HG02642 (cell line): ENCODE data around the gene CECR2.
"Not testable (repeated sequence)": the region's sequence is repeated elsewhere in the genome, so short reads cannot be mapped to it uniquely, and the experiment has no call there.

Experiments used
- ATAC-seq: cut with Tn5 transposase; IDR thresholded peaks from one replicate; pipeline ENCODE4 v1.9.1; 2021; ENCODE audit warnings: mild to moderate bottlenecking; ENCODE audit not compliant: unreplicated experiment, poor library complexity

Gene CECR2

GRCh38 chr22:17491090-17491640 is 121.9 kb downstream of the CECR2 start:
- ATAC-seq = no peak

GRCh38 chr22:17492247-17492646 is 123.0 kb downstream of the CECR2 start:
- ATAC-seq = no peak

GRCh38 chr22:17493419-17493981 is 124.2 kb downstream of the CECR2 start:
- no peak for ATAC-seq

- no peak for ATAC-seq
These were observed 127.6 kb downstream of the CECR2 start for GRCh38 chr22:17496841-17497240.

- ATAC-seq = no peak
These were observed 132.5 kb downstream of the CECR2 start for GRCh38 chr22:17501679-17502285.

GRCh38 chr22:17508110-17508509 is 138.8 kb downstream of the CECR2 start:
- ATAC-seq = no peak

GRCh38 chr22:17512960-17513359 is 143.7 kb downstream of the CECR2 start:
- no peak for ATAC-seq

- no peak for ATAC-seq
These were observed 144.4 kb downstream of the CECR2 start for GRCh38 chr22:17513612-17514011.

GRCh38 chr22:17514084-17514483 is 144.8 kb downstream of the CECR2 start:
- ATAC-seq = no peak

GRCh38 chr22:17518406-17518805 is 149.1 kb downstream of the CECR2 start:
- no peak for ATAC-seq

GRCh38 chr22:17521971-17522370 is 152.7 kb downstream of the CECR2 start:
- not testable (repeated sequence) for ATAC-seq

- ATAC-seq = no peak
These were observed 154.7 kb downstream of the CECR2 start for GRCh38 chr22:17523925-17524324.

- ATAC-seq = no peak
These were observed 167.0 kb downstream of the CECR2 start for GRCh38 chr22:17536269-17536668.

- no peak for ATAC-seq
These were observed 167.9 kb downstream of the CECR2 start for GRCh38 chr22:17537155-17537554.

- no peak for ATAC-seq
These were observed 171.2 kb downstream of the CECR2 start for GRCh38 chr22:17540481-17540880.

- no peak for ATAC-seq
These were observed 172.2 kb downstream of the CECR2 start for GRCh38 chr22:17541476-17541875.

GRCh38 chr22:17542452-17542851 is 173.2 kb downstream of the CECR2 start:
- no peak for ATAC-seq

- no peak for ATAC-seq
These were observed 178.9 kb downstream of the CECR2 start for GRCh38 chr22:17548010-17548755.

GRCh38 chr22:17548756-17549035 is 179.4 kb downstream of the CECR2 start:
- ATAC-seq = no peak

- ATAC-seq = no peak
These were observed 179.9 kb downstream of the CECR2 start for GRCh38 chr22:17549183-17549582.

GRCh38 chr22:17549655-17550054 is 180.4 kb downstream of the CECR2 start:
- ATAC-seq = no peak

GRCh38 chr22:17552737-17553136 is 183.5 kb downstream of the CECR2 start:
- no peak for ATAC-seq
